ENCODE measurements around the gene SLC5A2.
A peak's percentile ranks its signal among the peaks of the same experiment; 100 is the strongest.

The SLC5A2 gene

DNA sequence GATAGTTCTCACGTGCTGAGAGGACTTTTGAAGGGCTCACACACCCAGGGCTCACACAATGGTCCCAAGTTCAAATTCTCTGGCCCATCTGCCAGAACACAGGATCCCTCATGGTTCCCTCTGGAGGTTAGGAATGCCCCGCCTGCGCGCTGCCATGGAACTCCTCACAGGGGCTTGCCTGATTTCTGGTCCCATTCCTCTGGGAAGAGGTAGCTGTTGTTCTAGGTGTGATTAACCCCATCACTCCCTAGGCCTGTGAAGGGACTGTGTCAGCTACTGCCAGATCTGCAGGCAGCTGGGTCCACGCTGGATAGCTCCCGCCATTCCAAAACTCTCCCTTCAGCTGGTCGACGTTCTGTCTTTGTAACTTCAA lies 25.9 kb upstream of the SLC5A2 start:
- DNase-seq (ENCODE audit: extremely low read depth, low read depth): no peak
- no peak for TF ChIP-seq CTCF (IDR thresholded peaks at IDR 0.05; ENCODE audit: low read depth, low read length)

GRCh38 chr16:31458073-31458843 lies 24.7 kb upstream of the SLC5A2 start:
- no peak for TF ChIP-seq CTCF (IDR thresholded peaks at IDR 0.05; ENCODE audit: low read depth, low read length)
- no peak for DNase-seq (ENCODE audit: extremely low read depth, low read depth)

DNA sequence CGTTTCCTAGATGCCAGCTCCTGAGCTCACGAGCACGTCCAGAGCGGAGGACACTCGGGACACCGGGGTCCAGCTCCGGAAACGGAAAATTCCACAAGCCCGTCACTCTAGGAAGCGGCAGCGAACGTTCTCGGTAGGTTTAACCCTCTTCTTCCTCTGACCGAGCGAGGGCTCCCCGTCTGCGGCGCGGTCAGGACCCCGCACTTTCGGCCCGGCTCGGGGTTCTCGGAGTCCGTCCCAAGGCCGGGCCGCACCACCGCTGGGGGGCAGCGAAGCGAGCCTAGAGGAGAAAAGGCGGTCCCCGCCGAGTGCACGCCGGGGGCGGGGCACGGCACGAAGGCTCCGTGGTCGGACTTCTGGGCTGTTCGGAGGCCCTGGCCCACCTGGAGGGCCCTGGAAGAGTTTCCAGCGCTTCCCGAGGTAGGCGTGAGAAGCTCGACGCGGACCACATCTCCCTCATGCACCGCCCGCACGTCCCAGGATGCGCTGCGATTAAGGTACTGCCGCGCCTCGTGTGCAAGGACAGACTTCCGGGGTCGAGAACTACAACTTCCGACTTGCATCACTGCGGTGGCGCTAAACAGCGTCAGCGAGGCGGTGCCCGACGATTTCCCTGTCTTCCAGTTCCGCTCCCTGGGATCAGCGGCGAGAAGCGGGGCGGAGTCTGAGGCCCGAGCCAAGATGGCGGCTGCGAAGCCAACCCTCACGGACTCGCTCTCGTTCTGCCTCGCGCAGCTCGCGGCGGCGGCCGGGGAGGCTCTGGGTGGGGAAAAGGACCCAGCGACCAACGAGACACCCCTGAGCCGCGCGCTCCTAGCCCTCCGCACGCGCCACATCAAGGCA lies 23.9 kb upstream of the SLC5A2 start, which contains the start of gene ARMC5:
ARMC5 (plus strand) TSS at position 658 of the 843 bp plus-strand sequence; CDS start at position 682, 24 bp downstream.
- peak; percentile 63 for TF ChIP-seq CTCF (IDR thresholded peaks at IDR 0.05; ENCODE audit: low read depth, low read length)
- peak; percentile 97 for DNase-seq (ENCODE audit: extremely low read depth, low read depth)

- peak; percentile 99 for DNase-seq (ENCODE audit: extremely low read depth, low read depth)
- no peak for TF ChIP-seq CTCF (IDR thresholded peaks at IDR 0.05; ENCODE audit: low read depth, low read length)
Measured at GRCh38 chr16:31459687-31460581, 23.0 kb upstream of the SLC5A2 start.

DNA sequence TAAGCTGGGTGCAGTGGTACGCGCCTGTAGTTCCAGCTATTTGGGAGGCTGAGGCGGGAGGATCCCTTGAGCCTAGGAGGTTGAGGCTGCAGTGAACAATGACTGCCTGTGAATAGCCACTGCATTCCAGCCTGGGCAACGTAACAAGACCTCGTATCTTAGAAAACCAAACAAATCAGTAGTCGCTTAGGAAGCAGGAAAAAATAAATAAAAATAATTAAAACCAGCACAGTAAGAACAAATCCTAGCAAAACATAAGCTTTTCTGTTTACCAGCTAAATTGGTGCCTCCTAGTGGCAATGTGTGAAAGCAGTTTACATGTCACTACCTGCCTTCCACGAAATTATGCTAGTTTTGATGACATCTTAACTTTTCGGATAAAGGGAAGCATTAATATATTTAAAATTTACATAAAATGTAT lies 22.3 kb upstream of the SLC5A2 start:
- peak; percentile 80 for DNase-seq (ENCODE audit: extremely low read depth, low read depth)
- peak; percentile 83 for TF ChIP-seq CTCF (IDR thresholded peaks at IDR 0.05; ENCODE audit: low read depth, low read length)

DNA sequence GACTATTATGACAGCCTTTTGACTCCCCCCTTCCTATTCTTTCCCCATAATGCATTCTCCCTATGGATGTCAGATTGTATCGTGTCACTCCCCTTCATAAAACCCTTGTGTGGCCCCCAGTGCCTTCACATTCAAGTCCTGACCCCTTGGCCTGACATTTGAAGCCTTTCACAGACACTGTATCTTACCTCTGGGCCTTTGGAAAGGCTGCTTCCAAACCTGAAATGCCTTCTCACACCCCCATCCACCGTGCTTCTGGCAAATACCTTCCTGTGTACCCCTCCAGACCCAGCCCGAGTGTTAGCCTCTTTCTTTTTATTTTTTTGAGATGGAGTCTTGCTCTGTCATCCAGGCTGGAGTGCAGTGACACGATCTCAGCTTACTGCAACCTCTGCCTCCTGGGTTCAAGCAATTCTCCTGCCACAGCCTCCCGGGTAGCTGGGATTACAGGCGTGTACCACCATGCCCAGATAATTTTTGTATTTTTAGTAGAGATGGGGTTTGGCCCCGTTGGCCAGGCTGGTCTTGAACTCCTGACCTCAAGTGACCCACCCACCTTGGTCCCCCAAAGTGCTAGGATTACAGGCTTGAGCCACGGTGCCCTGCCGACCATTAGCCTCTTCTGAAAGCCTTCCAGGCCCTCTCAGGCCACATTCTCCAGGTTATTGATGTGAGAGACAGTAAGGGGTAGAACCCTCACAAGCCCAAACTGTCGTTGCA lies 21.6 kb upstream of the SLC5A2 start:
- no peak for DNase-seq (ENCODE audit: extremely low read depth, low read depth)
- TF ChIP-seq CTCF (IDR thresholded peaks at IDR 0.05; ENCODE audit: low read depth, low read length): no peak
